Stimulated activated CD8-positive, alpha-beta memory T cell treated with anti-CD3 and anti-CD28 coated beads, Interleukin-12 subunit alpha, Interleukin-12 subunit beta, amount 100 ng/mL, for 4 hours (primary cell): Measurements from ENCODE around the gene HIKESHI.

Experiments
- DNase-seq: peaks from one replicate; pipeline ENCODE4 v3.0.0-alpha.2; 2020; ENCODE audit warnings: low read depth

The HIKESHI gene

GRCh38 chr11:86374586-86374985, 72.5 kb downstream of the HIKESHI start, which contains the start of gene CCDC81:
TSS of gene CCDC81 (plus strand) at chr11:86374887. CDS start at chr11:86375164, 277 bp downstream.
- DNase-seq: no peak

- DNase-seq: no peak
Observed at GRCh38 chr11:86377972-86378371, 75.9 kb downstream of the HIKESHI start.

- DNase-seq: no peak
Observed at GRCh38 chr11:86380295-86381059, 78.4 kb downstream of the HIKESHI start.

GRCh38 chr11:86383041-86383955, 81.3 kb downstream of the HIKESHI start:
- DNase-seq: no peak

GRCh38 chr11:86386283-86386682, 84.2 kb downstream of the HIKESHI start:
- DNase-seq: no peak

GRCh38 chr11:86386746-86387145, 84.7 kb downstream of the HIKESHI start:
- DNase-seq: no peak

GRCh38 chr11:86388198-86388597, 86.2 kb downstream of the HIKESHI start:
- no peak for DNase-seq

- DNase-seq: no peak
Observed at GRCh38 chr11:86390487-86390886, 88.4 kb downstream of the HIKESHI start.

GRCh38 chr11:86395061-86395551, 93.1 kb downstream of the HIKESHI start:
- no peak for DNase-seq
